Stimulated activated naive B cell treated with anti-CD40 and anti-IgM and Interleukin-4, amounts not matched to agents 10 μg/mL and 1 μg/mL and 100 μg/mL, for 72 hours (primary cell): Measurements from ENCODE around the gene SIX1.
A peak's percentile ranks its signal among the peaks of the same experiment; 100 is the strongest.

Experiments
- ATAC-seq, 2 donors: fragments of 150-1000 bp; cut with Tn5 transposase; replicated peaks; 2 replicates each; pipeline ENCODE4 v1.10.0; 2021; ENCODE audit warnings: moderate library complexity in 1 of 2
- DNase-seq: peaks from one replicate; pipeline ENCODE4 v3.0.0; 2021
- H3K27ac Mint-ChIP-seq: one replicate; pipeline ENCODE4 v1.8.0; 2022; ENCODE audit warnings: mild to moderate bottlenecking, mixed read lengths
- H3K27me3 Mint-ChIP-seq, 2 donors: one replicate each; pipeline ENCODE4 v1.8.0; 2022; ENCODE audit warnings: mixed read lengths in 2 of 2
- H3K36me3 Mint-ChIP-seq, 2 donors: one replicate each; pipeline ENCODE4 v1.8.0; 2022; ENCODE audit warnings: mixed read lengths in 2 of 2, mild to moderate bottlenecking in 1 of 2
- H3K4me1 Mint-ChIP-seq, 2 donors: one replicate each; pipeline ENCODE4 v1.8.0; 2022; ENCODE audit warnings: mixed read lengths in 2 of 2, mild to moderate bottlenecking in 1 of 2
- H3K4me3 Mint-ChIP-seq, 2 donors: one replicate each; pipeline ENCODE4 v1.8.0; 2022; ENCODE audit warnings: mild to moderate bottlenecking in 2 of 2, mixed read lengths in 2 of 2, moderate library complexity in 1 of 2
- H3K9me3 Mint-ChIP-seq, 2 donors: one replicate each; pipeline ENCODE4 v1.8.0; 2022; ENCODE audit warnings: mixed read lengths in 2 of 2, mild to moderate bottlenecking in 1 of 2

Gene SIX1

DNA sequence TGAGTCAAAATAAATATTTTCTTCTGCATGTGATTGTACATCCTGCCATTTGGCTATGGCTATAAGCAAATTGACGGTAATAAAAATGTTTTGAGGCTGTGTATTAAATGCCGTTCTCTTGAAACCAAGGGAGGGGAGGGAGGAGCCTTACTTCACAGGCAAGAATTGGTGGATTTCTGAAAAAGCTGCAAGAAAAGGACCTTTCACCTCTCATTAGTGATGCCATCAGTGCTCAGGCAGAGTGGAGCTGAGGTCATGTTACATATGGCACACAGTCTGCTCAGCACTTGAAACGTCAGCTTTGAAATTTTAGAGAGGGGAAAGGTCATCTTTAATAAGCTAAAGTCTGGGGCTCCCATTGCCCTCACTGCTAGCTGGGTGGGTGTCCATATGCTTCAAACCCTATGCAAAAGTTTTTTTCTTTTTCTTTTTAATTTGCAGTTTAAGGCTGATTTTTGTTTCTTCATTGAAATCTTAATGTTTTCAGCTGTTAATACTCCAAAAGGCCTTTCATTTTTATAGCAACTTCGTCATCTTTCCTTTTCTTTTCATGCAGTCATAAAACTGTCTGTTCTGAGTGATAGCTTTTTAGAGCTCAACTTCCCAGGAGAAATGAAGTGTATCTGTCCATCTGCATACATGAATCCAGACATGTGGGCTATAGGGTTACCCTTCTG lies 9.8 kb upstream of the SIX1 start:
- H3K27me3 Mint-ChIP-seq, result peaks cover 66 to 86% of the 10 kb centered on the region in 2 donors
- H3K4me3 Mint-ChIP-seq, result no peak overlapping the region
- H3K36me3 Mint-ChIP-seq, result peaks cover 5 to 13% of the 10 kb centered on the region in 2 donors
- DNase-seq, result no peak
- peaks cover 6 to 10% of the 10 kb centered on the region in 2 donors for H3K9me3 Mint-ChIP-seq
- no peak for ATAC-seq
- H3K4me1 Mint-ChIP-seq, result peaks cover 22 to 43% of the 10 kb centered on the region in 2 donors
- no peak overlapping the region for H3K27ac Mint-ChIP-seq

GRCh38 chr14:60658211-60658690 lies 9.0 kb upstream of the SIX1 start:
- Mint-ChIP-seq H3K9me3 (peaks cover 12 to 17% of the 10 kb centered on the region in 2 donors), H3K27me3 (peaks cover 70 to 86% of the 10 kb centered on the region in 2 donors), H3K4me3 (peak overlapping the region; percentile 88 to 91), H3K27ac (peak overlapping the region; percentile 37), H3K4me1 (peaks cover 29 to 47% of the 10 kb centered on the region in 2 donors), H3K36me3 (peaks cover 10 to 20% of the 10 kb centered on the region in 2 donors)
- DNase-seq, result no peak
- no peak for ATAC-seq

- Mint-ChIP-seq H3K4me1 (peaks cover 29 to 49% of the 10 kb centered on the region in 2 donors), H3K27me3 (peaks cover 70 to 86% of the 10 kb centered on the region in 2 donors)
- no peak for ATAC-seq
Observed at GRCh38 chr14:60657456-60658210, 8.4 kb upstream of the SIX1 start.

GRCh38 chr14:60656686-60657455 lies 7.6 kb upstream of the SIX1 start:
- peaks cover 11 to 20% of the 10 kb centered on the region in 2 donors for H3K36me3 Mint-ChIP-seq
- peaks cover 12 to 17% of the 10 kb centered on the region in 2 donors for H3K9me3 Mint-ChIP-seq
- ATAC-seq (peak; percentile 90), DNase-seq (peak; percentile 62)
- H3K4me3 Mint-ChIP-seq, result peak overlapping the region; percentile 88 to 91
- peaks cover 29 to 54% of the 10 kb centered on the region in 2 donors for H3K4me1 Mint-ChIP-seq
- H3K27ac Mint-ChIP-seq, result peak overlapping the region; percentile 21
- peaks cover 66 to 87% of the 10 kb centered on the region in 2 donors for H3K27me3 Mint-ChIP-seq

More at GRCh38 chr14:60657456-60658210, 8.4 kb upstream of the SIX1 start:
- peak overlapping the region; percentile 54 for H3K27ac Mint-ChIP-seq
- H3K9me3 Mint-ChIP-seq, result peaks cover 12 to 17% of the 10 kb centered on the region in 2 donors
- peaks cover 10 to 20% of the 10 kb centered on the region in 2 donors for H3K36me3 Mint-ChIP-seq
- no peak for DNase-seq
- peak overlapping the region; percentile 88 to 91 for H3K4me3 Mint-ChIP-seq

GRCh38 chr14:60655898-60656685 lies 6.8 kb upstream of the SIX1 start:
- ATAC-seq (no peak), DNase-seq (no peak)
- peak overlapping the region; percentile 84 for H3K27ac Mint-ChIP-seq
- peak overlapping the region; percentile 88 to 91 for H3K4me3 Mint-ChIP-seq
- H3K9me3 Mint-ChIP-seq, result peaks cover 14 to 17% of the 10 kb centered on the region in 2 donors
- peaks cover 69 to 92% of the 10 kb centered on the region in 2 donors for H3K27me3 Mint-ChIP-seq
- peaks cover 29 to 54% of the 10 kb centered on the region in 2 donors for H3K4me1 Mint-ChIP-seq
- H3K36me3 Mint-ChIP-seq, result peaks cover 12 to 20% of the 10 kb centered on the region in 2 donors

DNA sequence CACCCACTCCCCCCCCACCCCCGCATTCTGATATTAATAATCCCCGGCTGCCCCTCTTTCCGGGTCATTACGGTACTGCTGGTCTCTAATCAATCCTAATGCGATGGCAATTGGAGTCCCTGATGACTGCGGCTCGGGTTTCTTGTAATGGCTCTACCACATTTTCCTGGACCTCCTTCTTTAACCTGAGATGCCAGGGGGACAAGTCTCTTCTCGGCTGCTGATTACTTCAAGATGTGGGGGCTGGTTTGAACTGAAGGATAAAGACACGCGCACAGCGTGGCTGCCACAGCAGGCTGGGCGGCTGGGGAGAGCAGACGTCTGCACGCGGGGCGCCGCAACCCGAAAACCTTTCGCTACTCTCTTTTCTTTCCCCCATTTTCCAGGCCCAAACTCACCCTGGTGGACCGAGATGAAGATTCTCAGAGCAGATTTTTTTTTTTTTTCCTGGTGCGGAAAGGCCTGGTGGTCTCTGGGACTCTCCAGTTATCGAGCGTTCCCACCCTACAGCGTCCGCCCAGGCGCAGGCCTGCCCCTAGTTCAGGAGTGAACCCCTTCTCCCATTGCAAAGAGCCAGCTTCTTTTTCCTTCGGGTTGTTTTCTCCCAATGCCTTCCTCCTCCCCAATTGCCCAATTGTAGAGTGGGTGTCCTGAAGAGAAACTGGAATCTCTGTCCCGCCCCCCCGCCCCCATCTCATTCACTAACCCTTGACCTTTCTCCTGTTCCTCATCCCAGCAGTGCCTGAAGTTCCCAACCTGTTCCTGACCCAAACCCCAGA lies 6.0 kb upstream of the SIX1 start:
- Mint-ChIP-seq H3K4me1 (peaks cover 29 to 54% of the 10 kb centered on the region in 2 donors), H3K9me3 (peaks cover 14 to 17% of the 10 kb centered on the region in 2 donors), H3K27me3 (peaks cover 75 to 90% of the 10 kb centered on the region in 2 donors), H3K27ac (peak overlapping the region; percentile 84), H3K36me3 (peaks cover 12 to 20% of the 10 kb centered on the region in 2 donors), H3K4me3 (peak overlapping the region; percentile 88 to 91)
- DNase-seq (no peak), ATAC-seq (no peak)

GRCh38 chr14:60654334-60654821 lies 5.1 kb upstream of the SIX1 start:
- DNase-seq (no peak), ATAC-seq (no peak)
- H3K9me3 Mint-ChIP-seq, result peaks cover 14 to 17% of the 10 kb centered on the region in 2 donors
- H3K4me3 Mint-ChIP-seq, result no peak overlapping the region
- peaks cover 35 to 62% of the 10 kb centered on the region in 2 donors for H3K4me1 Mint-ChIP-seq
- peaks cover 82 to 93% of the 10 kb centered on the region in 2 donors for H3K27me3 Mint-ChIP-seq
- H3K27ac Mint-ChIP-seq, result peak overlapping the region; percentile 22
- peaks cover 12 to 20% of the 10 kb centered on the region in 2 donors for H3K36me3 Mint-ChIP-seq

- H3K4me1 Mint-ChIP-seq, result peaks cover 38 to 66% of the 10 kb centered on the region in 2 donors
- H3K36me3 Mint-ChIP-seq, result peaks cover 12 to 20% of the 10 kb centered on the region in 2 donors
- peak overlapping the region in 1 of 2 donors; percentile 59 for H3K4me3 Mint-ChIP-seq
- H3K27ac Mint-ChIP-seq, result peak overlapping the region; percentile 89
- peaks cover 79 to 93% of the 10 kb centered on the region in 2 donors for H3K27me3 Mint-ChIP-seq
- ATAC-seq (no peak), DNase-seq (no peak)
- H3K9me3 Mint-ChIP-seq, result peaks cover 14 to 17% of the 10 kb centered on the region in 2 donors
Observed at GRCh38 chr14:60653701-60654161, 4.5 kb upstream of the SIX1 start.

- H3K36me3 Mint-ChIP-seq, result peaks cover 12 to 23% of the 10 kb centered on the region in 2 donors
- peak overlapping the region; percentile 85 for H3K27ac Mint-ChIP-seq
- ATAC-seq (no peak), DNase-seq (no peak)
- peak overlapping the region in 1 of 2 donors; percentile 19 for H3K4me3 Mint-ChIP-seq
- peaks cover 79 to 93% of the 10 kb centered on the region in 2 donors for H3K27me3 Mint-ChIP-seq
- peaks cover 37 to 66% of the 10 kb centered on the region in 2 donors for H3K4me1 Mint-ChIP-seq
- peaks cover 14 to 17% of the 10 kb centered on the region in 2 donors for H3K9me3 Mint-ChIP-seq
Observed at GRCh38 chr14:60652674-60653651, 3.7 kb upstream of the SIX1 start.

- peak overlapping the region; percentile 75 for H3K27ac Mint-ChIP-seq
- H3K4me3 Mint-ChIP-seq, result no peak overlapping the region
- peaks cover 14 to 17% of the 10 kb centered on the region in 2 donors for H3K9me3 Mint-ChIP-seq
- peaks cover 12 to 23% of the 10 kb centered on the region in 2 donors for H3K36me3 Mint-ChIP-seq
- H3K4me1 Mint-ChIP-seq, result peaks cover 43 to 66% of the 10 kb centered on the region in 2 donors
- ATAC-seq (no peak), DNase-seq (no peak)
- peaks cover 85 to 94% of the 10 kb centered on the region in 2 donors for H3K27me3 Mint-ChIP-seq
Observed at GRCh38 chr14:60651796-60652673, 2.8 kb upstream of the SIX1 start.
